Osteocyte (in vitro differentiated cells): ENCODE results near the gene PLA2G4A. TPM values are rescaled to one million over a fixed set of nuclear protein-coding genes. Genes with fewer than 3 reads are reported as not detected.
A peak's percentile ranks its signal among the peaks of the same experiment; 100 is the strongest.

Experiments
- DNase-seq: peaks from one replicate; pipeline ENCODE4 v3.0.0; 2021; ENCODE audit warnings: mixed read lengths; ENCODE audit not compliant: unreplicated experiment; ENCODE audit errors: extremely low spot score
- H3K27ac Mint-ChIP-seq: one replicate; pipeline ENCODE4 v1.8.0; 2021; ENCODE audit warnings: mild to moderate bottlenecking, mixed read lengths; ENCODE audit not compliant: unreplicated experiment
- H3K27me3 Mint-ChIP-seq: one replicate; pipeline ENCODE4 v1.8.0; 2021; ENCODE audit warnings: mixed read lengths; ENCODE audit not compliant: unreplicated experiment
- H3K36me3 Mint-ChIP-seq: one replicate; pipeline ENCODE4 v1.8.0; 2021; ENCODE audit warnings: mixed read lengths; ENCODE audit not compliant: unreplicated experiment
- H3K4me1 Mint-ChIP-seq: one replicate; pipeline ENCODE4 v1.8.0; 2021; ENCODE audit warnings: mixed read lengths; ENCODE audit not compliant: unreplicated experiment
- H3K4me3 Mint-ChIP-seq: one replicate; pipeline ENCODE4 v1.8.0; 2021; ENCODE audit warnings: mild to moderate bottlenecking, moderate library complexity, mixed read lengths; ENCODE audit not compliant: unreplicated experiment
- H3K9me3 Mint-ChIP-seq: one replicate; pipeline ENCODE4 v1.8.0; 2021; ENCODE audit warnings: mixed read lengths; ENCODE audit not compliant: unreplicated experiment
- total RNA-seq: library from RNA; stranded (reverse); gene quantifications from 2 replicates; pipeline ENCODE4 v1.2.1, GENCODE V29; 2021
- TF ChIP-seq, protein P1 (sequence below): fragments of 200-600 bp; sonication (generic); IDR thresholded peaks from 2 replicates; pipeline ENCODE4 v1.5.0; 2021; ENCODE audit warnings: antibody characterized with exemption, mild to moderate bottlenecking, moderate library complexity

The PLA2G4A gene
- total RNA-seq, 1 donor from 2014 or later, result 2.4 TPM

GRCh38 chr1:186923486-186923885 is 94.7 kb downstream of the PLA2G4A start:
- peaks cover 10% of the 10 kb centered on the region for H3K9me3 Mint-ChIP-seq
- H3K36me3 Mint-ChIP-seq, result no peaks in the 10 kb centered on the region
- no peak overlapping the region for H3K27ac Mint-ChIP-seq
- TF ChIP-seq, protein P1, sequence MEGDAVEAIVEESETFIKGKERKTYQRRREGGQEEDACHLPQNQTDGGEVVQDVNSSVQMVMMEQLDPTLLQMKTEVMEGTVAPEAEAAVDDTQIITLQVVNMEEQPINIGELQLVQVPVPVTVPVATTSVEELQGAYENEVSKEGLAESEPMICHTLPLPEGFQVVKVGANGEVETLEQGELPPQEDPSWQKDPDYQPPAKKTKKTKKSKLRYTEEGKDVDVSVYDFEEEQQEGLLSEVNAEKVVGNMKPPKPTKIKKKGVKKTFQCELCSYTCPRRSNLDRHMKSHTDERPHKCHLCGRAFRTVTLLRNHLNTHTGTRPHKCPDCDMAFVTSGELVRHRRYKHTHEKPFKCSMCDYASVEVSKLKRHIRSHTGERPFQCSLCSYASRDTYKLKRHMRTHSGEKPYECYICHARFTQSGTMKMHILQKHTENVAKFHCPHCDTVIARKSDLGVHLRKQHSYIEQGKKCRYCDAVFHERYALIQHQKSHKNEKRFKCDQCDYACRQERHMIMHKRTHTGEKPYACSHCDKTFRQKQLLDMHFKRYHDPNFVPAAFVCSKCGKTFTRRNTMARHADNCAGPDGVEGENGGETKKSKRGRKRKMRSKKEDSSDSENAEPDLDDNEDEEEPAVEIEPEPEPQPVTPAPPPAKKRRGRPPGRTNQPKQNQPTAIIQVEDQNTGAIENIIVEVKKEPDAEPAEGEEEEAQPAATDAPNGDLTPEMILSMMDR, result no peak
- peaks cover 13% of the 10 kb centered on the region for H3K4me1 Mint-ChIP-seq
- no peak for DNase-seq
- no peaks in the 10 kb centered on the region for H3K27me3 Mint-ChIP-seq
- H3K4me3 Mint-ChIP-seq, result no peak overlapping the region

- no peaks in the 10 kb centered on the region for H3K36me3 Mint-ChIP-seq
- no peaks in the 10 kb centered on the region for H3K27me3 Mint-ChIP-seq
- peaks cover 10% of the 10 kb centered on the region for H3K9me3 Mint-ChIP-seq
- no peak for DNase-seq
- H3K27ac Mint-ChIP-seq, result peak overlapping the region; percentile 48
- H3K4me1 Mint-ChIP-seq, result peaks cover 13% of the 10 kb centered on the region
- TF ChIP-seq, protein P1, result no peak
- H3K4me3 Mint-ChIP-seq, result no peak overlapping the region
These were observed 97.3 kb downstream of the PLA2G4A start for GRCh38 chr1:186925881-186926669.

GRCh38 chr1:186927884-186928283 is 99.1 kb downstream of the PLA2G4A start:
- no peak for DNase-seq
- no peak overlapping the region for H3K4me3 Mint-ChIP-seq

GRCh38 chr1:186930238-186930637 is 101.5 kb downstream of the PLA2G4A start:
- TF ChIP-seq, protein P1, result no peak
- Mint-ChIP-seq H3K9me3 (peaks cover 4% of the 10 kb centered on the region), H3K27ac (no peak overlapping the region), H3K4me1 (peaks cover 12% of the 10 kb centered on the region), H3K4me3 (no peak overlapping the region), H3K27me3 (no peaks in the 10 kb centered on the region), H3K36me3 (no peaks in the 10 kb centered on the region)
- DNase-seq, result no peak

More at GRCh38 chr1:186927884-186928283, 99.1 kb downstream of the PLA2G4A start:
- Mint-ChIP-seq H3K27ac (no peak overlapping the region), H3K9me3 (peaks cover 7% of the 10 kb centered on the region), H3K27me3 (no peaks in the 10 kb centered on the region), H3K36me3 (no peaks in the 10 kb centered on the region), H3K4me1 (peaks cover 13% of the 10 kb centered on the region)
- TF ChIP-seq, protein P1, result no peak

DNA sequence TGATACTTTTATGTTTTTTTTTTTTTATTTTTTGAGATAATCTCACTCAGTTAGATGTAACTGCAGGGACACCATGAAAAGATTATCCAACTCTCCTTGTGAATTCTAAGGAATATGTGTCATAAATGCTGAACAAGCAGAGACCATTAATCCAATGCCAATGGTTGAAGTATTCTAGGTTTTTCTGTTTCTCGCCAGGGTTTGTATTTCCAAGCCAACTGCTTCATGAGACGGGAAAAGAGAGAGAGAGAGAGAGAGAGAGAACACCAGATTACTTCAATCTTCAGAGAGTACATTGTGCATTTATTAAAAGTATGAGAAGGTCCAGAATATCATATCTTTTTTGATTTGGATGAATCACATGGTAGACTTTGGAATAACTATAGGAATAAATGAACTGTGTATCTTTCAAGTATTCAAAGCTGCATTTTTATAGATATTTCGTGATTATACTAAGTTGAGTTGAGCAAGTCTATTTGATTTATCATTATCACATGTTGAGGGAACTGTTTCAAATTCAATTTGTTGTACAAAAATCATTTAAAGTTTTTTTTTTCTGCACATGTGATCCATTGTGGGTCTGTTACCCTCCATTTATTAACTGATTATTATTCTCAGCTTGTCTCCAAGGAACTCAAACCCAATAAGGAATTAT is 108.4 kb downstream of the PLA2G4A start:
- Mint-ChIP-seq H3K4me3 (no peak overlapping the region), H3K27me3 (no peaks in the 10 kb centered on the region), H3K27ac (no peak overlapping the region), H3K36me3 (no peaks in the 10 kb centered on the region), H3K4me1 (no peaks in the 10 kb centered on the region), H3K9me3 (no peaks in the 10 kb centered on the region)
- no peak for DNase-seq
- TF ChIP-seq, protein P1, result no peak
